IMR-90 (cell line): ENCODE results near the gene RNF14. TPM values are rescaled to one million over a fixed set of nuclear protein-coding genes. Genes with fewer than 3 reads are reported as not detected.

Source experiments
- ATAC-seq: fragments of 200-7000 bp; cut with Tn5 transposase; 2 replicates; pipeline ENCODE4 v1.9.1; 2020; ENCODE audit warnings: low read depth, mild to moderate bottlenecking, moderate library complexity
- BruUV-seq: library from RNA; stranded (reverse); fragments of 400-500 nt; replicated peaks from 2 replicates; lab custom pipeline; 2021; lab: Mats Ljungman, UMichigan
- CTCF ChIA-PET: fragments of 300-600 bp; formaldehyde crosslinking; extraction: SDS; loops from one replicate; lab custom pipeline; 2021; ENCODE audit warnings: antibody characterized with exemption; lab: Yijun Ruan, JAX
- POLR2A ChIA-PET: fragments of 300-600 bp; sonication (Branson Sonifier 250); formaldehyde crosslinking; loops from one replicate; lab custom pipeline; 2022; ENCODE audit warnings: antibody characterized with exemption; ENCODE audit not compliant: unreplicated experiment; lab: Charles Lee
- DNase-seq: peaks from one replicate; pipeline ENCODE4 v3.0.0; 2013
- H2AFZ ChIP-seq: replicated peaks from 2 replicates; pipeline ENCODE3; 2013; ENCODE audit warnings: low read length, mild to moderate bottlenecking; ENCODE audit not compliant: poor library complexity
- H2AK5ac ChIP-seq: 2 replicates; pipeline ENCODE4 v1.6.1; 2013; ENCODE audit warnings: low read depth, low read length, inconsistent platforms
- H2AK9ac ChIP-seq: replicated peaks from 2 replicates; pipeline ENCODE3; 2013; ENCODE audit warnings: mild to moderate bottlenecking, low read depth, low read length, moderate library complexity; ENCODE audit not compliant: poor library complexity
- H2BK120ac ChIP-seq: 2 replicates; pipeline ENCODE4 v1.6.1; 2013; ENCODE audit warnings: low read depth, low read length, inconsistent platforms
- H2BK15ac ChIP-seq: 3 replicates; pipeline ENCODE4 v1.6.1; 2013; ENCODE audit warnings: low read depth, low read length, inconsistent platforms
- H2BK20ac ChIP-seq: 2 replicates; pipeline ENCODE4 v1.6.1; 2013; ENCODE audit warnings: low read depth, mild to moderate bottlenecking, inconsistent platforms, low read length, moderate library complexity
- H2BK5ac ChIP-seq: 2 replicates; pipeline ENCODE4 v1.6.1; 2013; ENCODE audit warnings: mild to moderate bottlenecking, low read depth, low read length, inconsistent platforms; ENCODE audit not compliant: poor library complexity, severe bottlenecking
- H3K14ac ChIP-seq: replicated peaks from 2 replicates; pipeline ENCODE4 v1.6.1; 2013; ENCODE audit warnings: low read depth, low read length, inconsistent platforms
- H3K18ac ChIP-seq: 2 replicates; pipeline ENCODE4 v1.6.1; 2013; ENCODE audit warnings: low read depth, low read length, control low read depth
- H3K23ac ChIP-seq: 2 replicates; pipeline ENCODE4 v1.6.1; 2013; ENCODE audit warnings: low read depth, low read length, inconsistent platforms
- H3K27ac ChIP-seq: 2 replicates; pipeline ENCODE4 v1.5.1; 2013; ENCODE audit warnings: mild to moderate bottlenecking, control low read depth, low read length; ENCODE audit not compliant: insufficient read depth
- H3K27me3 ChIP-seq: 2 replicates; pipeline ENCODE4 v1.6.1; 2013; ENCODE audit warnings: low read length; ENCODE audit not compliant: control insufficient read depth, insufficient read depth
- H3K36me3 ChIP-seq: 2 replicates; pipeline ENCODE4 v1.6.1; 2013; ENCODE audit warnings: low read length, mixed read lengths; ENCODE audit not compliant: control insufficient read depth, insufficient read depth
- H3K4ac ChIP-seq: 2 replicates; pipeline ENCODE4 v1.6.1; 2013; ENCODE audit warnings: low read depth, low read length, inconsistent platforms
- H3K4me1 ChIP-seq: 2 replicates; pipeline ENCODE4 v1.6.1; 2013; ENCODE audit warnings: low read length, mixed read lengths; ENCODE audit not compliant: control insufficient read depth, insufficient read depth
- H3K4me2 ChIP-seq: 2 replicates; pipeline ENCODE4 v1.6.1; 2013; ENCODE audit warnings: low read depth, mild to moderate bottlenecking, control low read depth, low read length, moderate library complexity
- H3K4me3 ChIP-seq: 2 replicates; pipeline ENCODE4 v1.5.1; 2013; ENCODE audit warnings: low read depth, mild to moderate bottlenecking, control low read depth, low read length, moderate library complexity; ENCODE audit not compliant: insufficient read depth
- H3K56ac ChIP-seq: 2 replicates; pipeline ENCODE4 v1.6.1; 2013; ENCODE audit warnings: low read length, inconsistent platforms; ENCODE audit not compliant: insufficient read depth; ENCODE audit errors: extremely low read depth
- H3K79me1 ChIP-seq, 2 experiments: 2 replicates each; pipeline ENCODE4 v1.6.1; 2013; ENCODE audit warnings: low read length in 2 of 2, inconsistent platforms in 1 of 2, low read depth in 1 of 2
- H3K9ac ChIP-seq: 2 replicates; pipeline ENCODE4 v1.6.1; 2013; ENCODE audit warnings: low read depth, low read length, control low read depth
- H3K9me1 ChIP-seq: 2 replicates; pipeline ENCODE4 v1.6.1; 2013; ENCODE audit warnings: low read length, inconsistent platforms; ENCODE audit not compliant: insufficient read depth
- H3K9me3 ChIP-seq: 2 replicates; pipeline ENCODE4 v1.6.1; 2013; ENCODE audit warnings: low read length; ENCODE audit not compliant: control insufficient read depth, insufficient read depth
- H4K20me1 ChIP-seq: 2 replicates; pipeline ENCODE4 v1.6.1; 2013; ENCODE audit warnings: low read length, inconsistent platforms; ENCODE audit not compliant: insufficient read depth
- H4K5ac ChIP-seq: 2 replicates; pipeline ENCODE4 v1.6.1; 2013; ENCODE audit warnings: mild to moderate bottlenecking, low read depth, low read length, control low read depth
- H4K8ac ChIP-seq, 2 experiments: 2 replicates each; pipeline ENCODE4 v1.6.1; 2013; ENCODE audit warnings: low read depth in 2 of 2, low read length in 2 of 2, control low read depth in 1 of 2, inconsistent platforms in 1 of 2
- H4K91ac ChIP-seq: 2 replicates; pipeline ENCODE4 v1.6.1; 2013; ENCODE audit warnings: low read depth, low read length, inconsistent platforms; ENCODE audit not compliant: insufficient read depth
- BHLHE40 ChIP-seq: fragments of 150-350 bp; IDR thresholded peaks from 2 replicates; pipeline ENCODE4 v1.6.1; 2016; ENCODE audit warnings: mild to moderate bottlenecking, low read depth, low read length
- CEBPB ChIP-seq: IDR thresholded peaks from 2 replicates; pipeline ENCODE4 v1.6.1; 2012; ENCODE audit warnings: low read depth, low read length, improper control_type of control experiment
- CHD1 ChIP-seq: IDR thresholded peaks from 2 replicates; pipeline ENCODE4 v1.6.1; 2012; ENCODE audit warnings: low read depth, low read length, improper control_type of control experiment
- FOS ChIP-seq: fragments of 150-350 bp; IDR thresholded peaks from 2 replicates; pipeline ENCODE4 v1.6.1; 2016; ENCODE audit warnings: low read depth, low read length
- MAFK ChIP-seq: IDR thresholded peaks from 2 replicates; pipeline ENCODE4 v1.6.1; 2012; ENCODE audit warnings: low read depth, low read length, improper control_type of control experiment
- MAZ ChIP-seq: IDR thresholded peaks from 2 replicates; pipeline ENCODE4 v1.6.1; 2012; ENCODE audit warnings: low read depth, mild to moderate bottlenecking, low read length, improper control_type of control experiment, moderate library complexity, borderline replicate concordance
- MXI1 ChIP-seq: IDR thresholded peaks from 2 replicates; pipeline ENCODE4 v1.6.1; 2012; ENCODE audit warnings: low read depth, mild to moderate bottlenecking, low read length, moderate library complexity, borderline replicate concordance
- NFE2L2 ChIP-seq: fragments of 150-350 bp; IDR thresholded peaks from 2 replicates; pipeline ENCODE4 v1.6.1; 2016; ENCODE audit warnings: low read depth, mild to moderate bottlenecking, low read length
- POLR2A ChIP-seq: IDR thresholded peaks from 2 replicates; pipeline ENCODE4 v1.6.1; 2012; ENCODE audit warnings: mild to moderate bottlenecking, low read depth, low read length
- RAD21 ChIP-seq: IDR thresholded peaks from 2 replicates; pipeline ENCODE4 v1.6.1; 2012; ENCODE audit warnings: low read length, improper control_type of control experiment
- RCOR1 ChIP-seq: IDR thresholded peaks from 2 replicates; pipeline ENCODE4 v1.6.1; 2012; ENCODE audit warnings: mild to moderate bottlenecking, low read length, improper control_type of control experiment; ENCODE audit not compliant: insufficient replicate concordance
- RFX5 ChIP-seq: IDR thresholded peaks from 2 replicates; pipeline ENCODE4 v1.8.0; 2012; ENCODE audit warnings: low read depth, mild to moderate bottlenecking, low read length, moderate library complexity
- SMC3 ChIP-seq: fragments of 150-350 bp; IDR thresholded peaks from 2 replicates; pipeline ENCODE4 v1.6.1; 2016; ENCODE audit warnings: low read depth, mild to moderate bottlenecking, antibody characterized with exemption, low read length, moderate library complexity
- WGBS, 2 experiments: methylation state at CpG; one replicate each; pipeline versions ENCODE4 v1.1.5 to v1.1.7; 2013; ENCODE audit warnings: missing lambda C conversion rate in 2 of 2; ENCODE audit not compliant: insufficient read length in 1 of 2; ENCODE audit errors: extremely low coverage in 2 of 2; 5-methylcytosine and 5-hydroxymethylcytosine counted together
- dilution Hi-C: fragments of 300-500 bp; cut with HindIII; formaldehyde crosslinking; loops from one replicate; pipeline ENCODE4 v1.14.3; 2018; ENCODE audit warnings: low sequenced_read_pairs; ENCODE audit not compliant: unreplicated experiment
- in situ Hi-C: fragments of 300-500 bp; cut with MboI; formaldehyde crosslinking; loops from 3 replicates; pipeline ENCODE4 v1.14.3; 2019; ENCODE audit warnings: low sequenced_read_pairs, inconsistent platforms, mixed read lengths
- intact Hi-C: fragments of 100-400 bp; cut with micrococcal nuclease; formaldehyde crosslinking; loops from 2 replicates; pipeline ENCODE4 v1.10.0; 2022
- polyA plus RNA-seq, 3 experiments: library from polyadenylated mRNA; depleted of rRNA; stranded (reverse); fragments of >200 nt; gene quantifications; 2 replicates each; pipeline ENCODE4 v1.2.3, GENCODE V29; 2012; ENCODE audit warnings: low replicate concordance in 1 of 3
- total RNA-seq: library from RNA; depleted of rRNA; stranded (reverse); fragments of >200 nt; gene quantifications from 2 replicates; pipeline ENCODE4 v1.2.3, GENCODE V29; 2012
- TF ChIP-seq, protein P1 (sequence below): conservative IDR thresholded peaks from 2 replicates; pipeline ENCODE4 v1.5.1; 2012; ENCODE audit warnings: mild to moderate bottlenecking, low read depth, low read length, improper control_type of control experiment
- TF ChIP-seq, protein P2 (sequence below): fragments of 150-350 bp; IDR thresholded peaks from 2 replicates; pipeline ENCODE4 v1.6.1; 2017; ENCODE audit warnings: mild to moderate bottlenecking, antibody characterized with exemption, low read length, low read depth
- TF ChIP-seq, protein P3 (sequence below): fragments of 150-350 bp; IDR thresholded peaks from 2 replicates; pipeline ENCODE4 v1.6.1; 2016; ENCODE audit warnings: low read depth, mild to moderate bottlenecking, low read length, moderate library complexity, borderline replicate concordance

The RNF14 gene
- total and polyA plus RNA-seq, 2 of the 4 experiments (the other 2 are of a cell fraction), result 36.1 to 106 TPM

DNA sequence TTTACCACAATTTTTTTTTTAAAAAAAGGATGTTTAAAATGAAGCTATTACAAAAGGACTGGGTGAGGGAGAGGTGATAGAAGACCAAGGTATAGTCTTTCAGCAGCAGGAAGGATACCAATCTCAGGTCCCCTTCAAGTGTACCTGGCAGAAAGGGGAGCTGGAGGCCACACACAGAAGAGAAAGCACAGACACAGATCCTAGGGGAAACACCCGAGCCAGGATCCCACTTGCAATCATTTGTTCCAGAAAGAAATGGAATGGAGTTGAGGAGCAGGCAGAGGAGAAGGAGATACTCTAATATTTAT, 38.3 kb downstream of the RNF14 start:
- dilution Hi-C loops, result no loop called here
- H3K4me1 ChIP-seq, result peaks cover 2% of the 10 kb centered on the region
- no peak overlapping the region for H4K5ac ChIP-seq
- no peak overlapping the region for H3K4me3 ChIP-seq
- H3K79me1 ChIP-seq, result peaks cover 2 to 7% of the 10 kb centered on the region in 2 experiments
- H2AK9ac ChIP-seq, result no peak overlapping the region
- ATAC-seq, result no peak
- no peak overlapping the region for H2AFZ ChIP-seq
- no peak overlapping the region for H2BK15ac ChIP-seq
- peaks cover 17% of the 10 kb centered on the region; the same call in 1 of the 2 replicates for H3K9me1 ChIP-seq
- no peak overlapping the region for H3K14ac ChIP-seq
- POLR2A ChIA-PET, result no interaction called here
- intact Hi-C loops, result no loop called here
- H3K9ac ChIP-seq, result no peak overlapping the region
- H2AK5ac ChIP-seq, result no peak overlapping the region
- WGBS, 2 experiments, result no CpG with 5 or more reads among the region's 1 CpG
- no peaks in the 10 kb centered on the region for H3K27me3 ChIP-seq
- H2BK5ac ChIP-seq, result no peak overlapping the region
- no peak overlapping the region for H2BK20ac ChIP-seq
- H4K91ac ChIP-seq, result no peak overlapping the region
- no peak for DNase-seq
- CTCF ChIA-PET, result no interaction called here
- no peak overlapping the region for H3K56ac ChIP-seq
- peaks cover 44% of the 10 kb centered on the region for H3K36me3 ChIP-seq
- no peak overlapping the region for H2BK120ac ChIP-seq
- BruUV-seq, result no TSS peak
- no peaks in the 10 kb centered on the region for H3K9me3 ChIP-seq
- H3K18ac ChIP-seq, result no peak overlapping the region
- H4K8ac ChIP-seq, result no peak overlapping the region
- no peak overlapping the region for H3K23ac ChIP-seq
- TF ChIP-seq CEBPB (no peak), CHD1 (no peak), FOS (no peak), RFX5 (no peak), MAZ (no peak), MXI1 (no peak), RCOR1 (no peak), SMC3 (no peak), MAFK (no peak), POLR2A (no peak), RAD21 (no peak), BHLHE40 (no peak), NFE2L2 (no peak)
- TF ChIP-seq, protein P1, sequence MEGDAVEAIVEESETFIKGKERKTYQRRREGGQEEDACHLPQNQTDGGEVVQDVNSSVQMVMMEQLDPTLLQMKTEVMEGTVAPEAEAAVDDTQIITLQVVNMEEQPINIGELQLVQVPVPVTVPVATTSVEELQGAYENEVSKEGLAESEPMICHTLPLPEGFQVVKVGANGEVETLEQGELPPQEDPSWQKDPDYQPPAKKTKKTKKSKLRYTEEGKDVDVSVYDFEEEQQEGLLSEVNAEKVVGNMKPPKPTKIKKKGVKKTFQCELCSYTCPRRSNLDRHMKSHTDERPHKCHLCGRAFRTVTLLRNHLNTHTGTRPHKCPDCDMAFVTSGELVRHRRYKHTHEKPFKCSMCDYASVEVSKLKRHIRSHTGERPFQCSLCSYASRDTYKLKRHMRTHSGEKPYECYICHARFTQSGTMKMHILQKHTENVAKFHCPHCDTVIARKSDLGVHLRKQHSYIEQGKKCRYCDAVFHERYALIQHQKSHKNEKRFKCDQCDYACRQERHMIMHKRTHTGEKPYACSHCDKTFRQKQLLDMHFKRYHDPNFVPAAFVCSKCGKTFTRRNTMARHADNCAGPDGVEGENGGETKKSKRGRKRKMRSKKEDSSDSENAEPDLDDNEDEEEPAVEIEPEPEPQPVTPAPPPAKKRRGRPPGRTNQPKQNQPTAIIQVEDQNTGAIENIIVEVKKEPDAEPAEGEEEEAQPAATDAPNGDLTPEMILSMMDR, result no peak
- TF ChIP-seq, protein P2, sequence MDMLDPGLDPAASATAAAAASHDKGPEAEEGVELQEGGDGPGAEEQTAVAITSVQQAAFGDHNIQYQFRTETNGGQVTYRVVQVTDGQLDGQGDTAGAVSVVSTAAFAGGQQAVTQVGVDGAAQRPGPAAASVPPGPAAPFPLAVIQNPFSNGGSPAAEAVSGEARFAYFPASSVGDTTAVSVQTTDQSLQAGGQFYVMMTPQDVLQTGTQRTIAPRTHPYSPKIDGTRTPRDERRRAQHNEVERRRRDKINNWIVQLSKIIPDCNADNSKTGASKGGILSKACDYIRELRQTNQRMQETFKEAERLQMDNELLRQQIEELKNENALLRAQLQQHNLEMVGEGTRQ, result no peak
- TF ChIP-seq, protein P3, sequence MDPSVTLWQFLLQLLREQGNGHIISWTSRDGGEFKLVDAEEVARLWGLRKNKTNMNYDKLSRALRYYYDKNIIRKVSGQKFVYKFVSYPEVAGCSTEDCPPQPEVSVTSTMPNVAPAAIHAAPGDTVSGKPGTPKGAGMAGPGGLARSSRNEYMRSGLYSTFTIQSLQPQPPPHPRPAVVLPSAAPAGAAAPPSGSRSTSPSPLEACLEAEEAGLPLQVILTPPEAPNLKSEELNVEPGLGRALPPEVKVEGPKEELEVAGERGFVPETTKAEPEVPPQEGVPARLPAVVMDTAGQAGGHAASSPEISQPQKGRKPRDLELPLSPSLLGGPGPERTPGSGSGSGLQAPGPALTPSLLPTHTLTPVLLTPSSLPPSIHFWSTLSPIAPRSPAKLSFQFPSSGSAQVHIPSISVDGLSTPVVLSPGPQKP, result no peak
- H3K27ac ChIP-seq, result no peak overlapping the region
- H3K4ac ChIP-seq, result no peak overlapping the region
- in situ Hi-C loops, result no loop called here
- H3K4me2 ChIP-seq, result no peak overlapping the region
- no peaks in the 10 kb centered on the region; the same call in 1 of the 2 replicates for H4K20me1 ChIP-seq
